ENCODE measurements around the gene LNPEP.

DNA sequence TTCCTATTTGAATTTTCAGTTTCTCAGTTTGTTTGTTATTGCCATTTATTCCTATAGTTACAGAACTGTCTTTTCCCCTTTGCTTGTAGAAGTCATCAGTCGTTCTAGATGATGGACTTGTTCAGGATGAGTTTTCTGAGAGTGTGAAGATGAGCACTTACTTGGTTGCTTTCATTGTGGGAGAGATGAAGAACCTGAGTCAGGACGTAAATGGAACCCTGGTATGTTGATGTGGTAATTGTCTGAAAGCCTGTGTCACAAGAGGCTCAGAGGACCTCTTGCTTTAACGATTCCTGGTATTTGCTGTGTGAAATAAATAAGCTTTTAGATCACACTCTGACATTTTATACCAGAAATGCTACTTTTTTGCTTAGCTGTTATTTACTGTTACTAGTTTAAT, 50.6 kb downstream of the LNPEP start:
- TF ChIP-seq, protein P1, sequence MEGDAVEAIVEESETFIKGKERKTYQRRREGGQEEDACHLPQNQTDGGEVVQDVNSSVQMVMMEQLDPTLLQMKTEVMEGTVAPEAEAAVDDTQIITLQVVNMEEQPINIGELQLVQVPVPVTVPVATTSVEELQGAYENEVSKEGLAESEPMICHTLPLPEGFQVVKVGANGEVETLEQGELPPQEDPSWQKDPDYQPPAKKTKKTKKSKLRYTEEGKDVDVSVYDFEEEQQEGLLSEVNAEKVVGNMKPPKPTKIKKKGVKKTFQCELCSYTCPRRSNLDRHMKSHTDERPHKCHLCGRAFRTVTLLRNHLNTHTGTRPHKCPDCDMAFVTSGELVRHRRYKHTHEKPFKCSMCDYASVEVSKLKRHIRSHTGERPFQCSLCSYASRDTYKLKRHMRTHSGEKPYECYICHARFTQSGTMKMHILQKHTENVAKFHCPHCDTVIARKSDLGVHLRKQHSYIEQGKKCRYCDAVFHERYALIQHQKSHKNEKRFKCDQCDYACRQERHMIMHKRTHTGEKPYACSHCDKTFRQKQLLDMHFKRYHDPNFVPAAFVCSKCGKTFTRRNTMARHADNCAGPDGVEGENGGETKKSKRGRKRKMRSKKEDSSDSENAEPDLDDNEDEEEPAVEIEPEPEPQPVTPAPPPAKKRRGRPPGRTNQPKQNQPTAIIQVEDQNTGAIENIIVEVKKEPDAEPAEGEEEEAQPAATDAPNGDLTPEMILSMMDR (IDR thresholded peaks at IDR 0.05; ENCODE audit: borderline replicate concordance, extremely low read depth, low read length, poor library complexity, severe bottlenecking) = no peak
- no peak for TF ChIP-seq EZH2 (IDR thresholded peaks at IDR 0.05; ENCODE audit: borderline replicate concordance, low read depth, low read length, severe bottlenecking)
